ENCODE results near the gene CEP192. TPM values are rescaled to one million over a fixed set of nuclear protein-coding genes. Genes with fewer than 3 reads are reported as not detected.

CEP192 gene
- total and polyA plus RNA-seq, 2 of the 13 experiments (the other 11 are each of a cell fraction or from before 2014, with no cell fraction given) = 15.3 to 24.7 TPM

DNA sequence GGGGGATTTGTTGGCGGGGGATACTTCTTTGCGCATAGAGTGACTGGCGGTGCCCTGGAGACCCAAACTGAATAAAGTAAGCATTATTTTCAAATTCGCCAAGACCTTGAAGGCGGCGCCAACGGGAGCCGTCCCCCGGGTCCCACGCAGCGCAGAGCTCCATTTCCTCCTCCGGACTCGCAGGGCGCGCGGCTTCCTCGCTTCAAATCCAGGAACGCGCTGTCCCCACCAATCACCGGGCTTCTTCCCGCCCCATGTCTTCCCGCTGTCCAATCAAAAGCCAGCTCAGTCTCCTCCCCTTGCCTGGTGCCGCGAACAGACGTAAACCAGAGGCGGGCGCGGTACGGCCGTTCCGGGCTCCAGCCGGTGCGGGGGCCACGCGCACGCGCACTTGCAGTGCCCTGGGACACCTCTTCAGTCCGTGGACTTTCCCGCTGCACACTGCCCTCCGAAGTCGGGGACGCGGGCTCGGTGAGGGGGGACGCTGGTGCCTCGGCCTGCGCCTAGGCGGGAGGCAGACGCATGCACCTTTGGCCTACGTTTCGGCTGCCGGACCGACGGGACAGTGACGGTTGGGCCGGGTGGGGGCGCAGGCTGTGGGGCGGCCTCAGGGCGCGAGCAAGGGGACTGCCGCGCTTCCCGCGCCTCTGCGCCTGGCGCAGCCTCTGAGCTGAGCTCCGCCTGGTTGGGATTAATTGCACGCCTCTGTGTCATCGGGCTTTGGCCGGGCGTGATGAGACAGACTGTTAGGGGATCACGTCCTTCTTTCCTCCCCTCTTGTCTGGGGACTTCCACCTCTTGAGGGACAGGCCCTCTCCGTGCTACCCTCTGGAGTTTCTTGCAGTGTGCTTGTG is at the start of gene CEP192 (continued):
- TF ChIP-seq ZNF138 (CRISPR knock-in tag; IDR thresholded peaks at IDR 0.05; ENCODE audit: low read depth) = 0 out of 2 replicates have a peak, but pooled peaks have one; percentile 79
- TF ChIP-seq, protein P1, sequence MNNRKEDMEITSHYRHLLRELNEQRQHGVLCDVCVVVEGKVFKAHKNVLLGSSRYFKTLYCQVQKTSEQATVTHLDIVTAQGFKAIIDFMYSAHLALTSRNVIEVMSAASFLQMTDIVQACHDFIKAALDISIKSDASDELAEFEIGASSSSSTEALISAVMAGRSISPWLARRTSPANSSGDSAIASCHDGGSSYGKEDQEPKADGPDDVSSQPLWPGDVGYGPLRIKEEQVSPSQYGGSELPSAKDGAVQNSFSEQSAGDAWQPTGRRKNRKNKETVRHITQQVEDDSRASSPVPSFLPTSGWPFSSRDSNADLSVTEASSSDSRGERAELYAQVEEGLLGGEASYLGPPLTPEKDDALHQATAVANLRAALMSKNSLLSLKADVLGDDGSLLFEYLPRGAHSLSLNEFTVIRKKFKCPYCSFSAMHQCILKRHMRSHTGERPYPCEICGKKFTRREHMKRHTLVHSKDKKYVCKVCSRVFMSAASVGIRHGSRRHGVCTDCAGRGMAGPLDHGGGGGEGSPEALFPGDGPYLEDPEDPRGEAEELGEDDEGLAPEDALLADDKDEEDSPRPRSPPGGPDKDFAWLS (CRISPR knock-in tag; IDR thresholded peaks at IDR 0.05; ENCODE audit: borderline replicate concordance) = no peak
- 0 out of 2 replicates have a peak, but pooled peaks have one; percentile 43 for TF ChIP-seq ZNF20 (CRISPR knock-in tag; IDR thresholded peaks at IDR 0.05)
- TF ChIP-seq ZNF557 (CRISPR knock-in tag; IDR thresholded peaks at IDR 0.05) = 0 out of 2 replicates have a peak, but pooled peaks have one; percentile 54
- TF ChIP-seq ZNF205 (CRISPR knock-in tag; IDR thresholded peaks at IDR 0.05) = peak; percentile 90
- peak; percentile 91; the same call in 1 of the 2 replicates for TF ChIP-seq ZNF451 (CRISPR knock-in tag; IDR thresholded peaks at IDR 0.05)
- peak; percentile 93 for TF ChIP-seq SALL1 (CRISPR knock-in tag; IDR thresholded peaks at IDR 0.05)
- no peak for TF ChIP-seq RAD51 (IDR thresholded peaks at IDR 0.05; ENCODE audit: borderline replicate concordance)
- no peak for TF ChIP-seq ATF1 (CRISPR knock-in tag; IDR thresholded peaks at IDR 0.05)
- TF ChIP-seq ZNF17 (CRISPR knock-in tag; IDR thresholded peaks at IDR 0.05) = no peak
- peak; percentile 89 for TF ChIP-seq KMT2B (CRISPR knock-in tag; IDR thresholded peaks at IDR 0.05)
- TF ChIP-seq MYNN (CRISPR knock-in tag; IDR thresholded peaks at IDR 0.05; ENCODE audit: low read depth) = no peak; the same call in 1 of the 2 replicates
- TF ChIP-seq CC2D1A (CRISPR knock-in tag; IDR thresholded peaks at IDR 0.05) = 0 out of 2 replicates have a peak, but pooled peaks have one; percentile 81
- no peak for TF ChIP-seq HNRNPH1 (optimal IDR thresholded peaks at IDR 0.05; ENCODE audit: low read depth, low read length)
- TF ChIP-seq KDM4B (CRISPR knock-in tag; IDR thresholded peaks at IDR 0.05) = peak; percentile 44
- TF ChIP-seq, protein P2, sequence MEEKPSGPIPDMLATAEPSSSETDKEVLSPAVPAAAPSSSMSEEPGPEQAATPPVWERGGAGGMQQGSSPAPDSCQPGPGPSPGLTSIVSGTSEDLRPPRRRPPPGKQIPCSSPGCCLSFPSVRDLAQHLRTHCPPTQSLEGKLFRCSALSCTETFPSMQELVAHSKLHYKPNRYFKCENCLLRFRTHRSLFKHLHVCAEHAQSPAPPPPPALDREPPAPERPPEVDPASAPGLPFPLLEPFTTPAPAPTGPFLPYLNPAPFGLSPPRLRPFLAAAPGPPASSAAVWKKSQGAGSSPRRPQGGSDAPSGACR (CRISPR knock-in tag; IDR thresholded peaks at IDR 0.05) = peak; percentile 93
- no peak for TF ChIP-seq ZNF766 (CRISPR knock-in tag; IDR thresholded peaks at IDR 0.05; ENCODE audit: borderline replicate concordance)
- TF ChIP-seq PITX1 (CRISPR knock-in tag; IDR thresholded peaks at IDR 0.05) = peak; percentile 85
- peak; percentile 36; the same call in 1 of the 2 replicates for TF ChIP-seq MTF2 (CRISPR knock-in tag; IDR thresholded peaks at IDR 0.05; ENCODE audit: borderline replicate concordance)
- TF ChIP-seq SATB2 (CRISPR knock-in tag; IDR thresholded peaks at IDR 0.05) = peak; percentile 92
- peak; percentile 95 for TF ChIP-seq ARNT2 (CRISPR knock-in tag; IDR thresholded peaks at IDR 0.05; ENCODE audit: low read depth)
- TF ChIP-seq AHR (CRISPR knock-in tag; IDR thresholded peaks at IDR 0.05) = peak; percentile 72; the same call in 1 of the 2 replicates
- TF ChIP-seq HNF4A (CRISPR knock-in tag; IDR thresholded peaks at IDR 0.05) = peak; percentile 61
- no peak for TF ChIP-seq ZNF83 (CRISPR knock-in tag; IDR thresholded peaks at IDR 0.05; ENCODE audit: borderline replicate concordance)
- no peak for TF ChIP-seq TBX3 (IDR thresholded peaks at IDR 0.05; ENCODE audit: borderline replicate concordance)
- peak; percentile 63 for TF ChIP-seq ZNF629 (CRISPR knock-in tag; conservative IDR thresholded peaks at IDR 0.05)
- TF ChIP-seq RAD21 (CRISPR knock-in tag; IDR thresholded peaks at IDR 0.05) = peak; percentile 59; the same call in 1 of the 2 replicates
- no peak for TF ChIP-seq ZNF7 (CRISPR knock-in tag; IDR thresholded peaks at IDR 0.05)
- TF ChIP-seq, protein P3, sequence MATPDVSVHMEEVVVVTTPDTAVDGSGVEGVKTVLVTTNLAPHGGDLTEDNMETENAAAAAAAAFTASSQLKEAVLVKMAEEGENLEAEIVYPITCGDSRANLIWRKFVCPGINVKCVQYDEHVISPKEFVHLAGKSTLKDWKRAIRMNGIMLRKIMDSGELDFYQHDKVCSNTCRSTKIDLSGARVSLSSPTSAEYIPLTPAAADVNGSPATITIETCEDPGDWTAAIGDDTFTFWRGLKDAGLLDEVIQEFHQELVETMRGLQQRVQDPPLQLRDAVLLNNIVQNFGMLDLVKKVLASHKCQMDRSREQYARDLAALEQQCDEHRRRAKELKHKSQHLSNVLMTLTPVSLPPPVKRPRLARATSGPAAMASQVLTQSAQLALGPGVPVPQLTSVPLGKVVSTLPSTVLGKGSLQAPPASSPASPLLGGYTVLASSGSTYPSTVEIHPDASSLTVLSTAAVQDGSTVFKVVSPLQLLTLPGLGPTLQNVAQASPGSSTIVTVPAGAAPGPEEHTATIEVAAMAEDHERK (CRISPR knock-in tag; IDR thresholded peaks at IDR 0.05; ENCODE audit: low read depth) = peak; percentile 39; the same call in 1 of the 2 replicates

Measured in HepG2 (cell line).